Hematopoietic multipotent progenitor cell treated with erythropoietin and hydrocortisone succinate and interleukin-3 and kit ligand, for 17 days (in vitro differentiated cells): ENCODE data around the gene NFIC.
"Not testable (repeated sequence)": the region's sequence is repeated elsewhere in the genome, so short reads cannot be mapped to it uniquely, and the experiment has no call there.

Source experiments
- DNase-seq: peaks from one replicate; pipeline ENCODE4 v3.0.0-alpha.2; 2015; ENCODE audit warnings: low spot score

The NFIC gene

DNA sequence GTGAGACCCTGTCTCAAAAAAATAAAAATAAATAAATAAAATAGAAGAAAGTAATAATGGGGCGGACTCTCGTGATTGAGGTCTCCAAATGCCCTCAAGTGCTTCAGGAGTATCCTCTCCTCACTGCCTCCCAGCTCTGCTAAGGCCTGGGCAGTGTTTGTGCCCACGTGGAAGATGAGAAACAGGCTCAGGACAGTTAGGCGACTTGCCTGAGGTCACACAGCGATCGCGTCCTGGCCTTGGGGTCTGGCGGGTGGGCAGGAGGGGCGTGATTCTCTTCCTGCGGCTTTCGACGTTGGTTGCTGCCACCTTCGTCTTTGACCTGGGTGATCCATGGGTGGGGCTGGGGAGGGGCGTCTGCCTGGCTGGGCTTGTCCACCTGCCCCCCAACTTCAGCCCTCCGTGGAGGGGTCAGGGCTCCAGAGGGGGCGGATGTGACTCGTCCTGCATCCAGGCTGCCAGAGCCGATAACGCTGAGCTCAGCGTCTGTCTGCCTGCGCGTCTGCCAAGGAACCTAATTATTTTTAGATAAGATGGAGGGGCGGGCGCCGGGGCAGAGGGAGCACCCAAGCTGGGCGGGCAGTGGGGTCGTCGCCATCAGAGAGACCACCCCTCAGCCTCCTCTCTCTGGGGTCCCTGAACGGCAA, 56.9 kb downstream of the NFIC start:
- no peak for DNase-seq

GRCh38 chr19:3426433-3426832, 60.0 kb downstream of the NFIC start:
- DNase-seq: no peak

DNA sequence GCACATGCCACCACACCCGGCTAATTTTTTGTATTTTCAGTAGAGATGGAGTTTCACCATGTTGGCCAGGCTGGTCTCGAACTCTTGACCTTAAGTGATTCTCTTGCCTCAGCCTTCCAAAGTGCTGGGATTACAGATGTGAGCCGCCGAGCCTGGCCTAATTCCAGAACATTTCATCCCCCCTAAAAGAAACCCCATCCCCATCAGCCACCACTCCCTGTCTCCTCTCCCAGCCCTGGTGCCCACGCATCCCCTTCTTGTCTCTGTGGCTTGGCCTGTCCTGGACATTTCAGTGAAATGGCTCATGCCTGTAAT, 63.9 kb downstream of the NFIC start:
- not testable (repeated sequence) for DNase-seq

DNA sequence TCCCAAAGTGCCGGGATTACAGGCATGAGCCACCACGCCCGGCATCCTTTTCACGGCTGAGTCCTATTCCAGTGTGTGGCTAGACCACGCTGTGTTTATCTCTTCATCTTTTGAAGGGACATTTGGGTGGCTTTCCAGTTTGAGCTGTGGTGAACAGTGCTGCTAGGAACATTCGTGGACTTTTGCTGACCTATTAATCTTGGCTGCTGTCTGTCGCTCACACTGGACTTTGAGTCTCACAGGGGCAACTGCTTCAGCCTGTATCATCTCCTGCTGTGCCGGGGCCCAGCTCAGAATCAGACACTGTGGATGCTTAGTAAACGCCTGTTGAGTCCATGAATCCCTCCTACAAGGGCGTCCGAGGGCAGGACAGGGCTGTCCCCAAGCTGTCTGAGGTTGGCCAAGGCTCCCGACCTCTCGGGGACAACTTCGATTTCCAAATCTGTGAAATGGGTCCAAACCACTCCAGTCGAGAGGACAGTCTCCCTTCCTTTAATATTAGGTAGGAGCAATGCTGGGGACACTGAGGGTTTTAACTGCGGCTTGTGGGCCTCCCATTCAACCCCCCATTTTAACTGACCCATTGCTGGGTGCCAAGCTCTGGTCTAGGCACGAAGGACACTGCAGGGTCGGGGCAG, 65.5 kb downstream of the NFIC start:
- no peak for DNase-seq

- no peak for DNase-seq
Observed at GRCh38 chr19:3433313-3433712, 66.9 kb downstream of the NFIC start.

DNA sequence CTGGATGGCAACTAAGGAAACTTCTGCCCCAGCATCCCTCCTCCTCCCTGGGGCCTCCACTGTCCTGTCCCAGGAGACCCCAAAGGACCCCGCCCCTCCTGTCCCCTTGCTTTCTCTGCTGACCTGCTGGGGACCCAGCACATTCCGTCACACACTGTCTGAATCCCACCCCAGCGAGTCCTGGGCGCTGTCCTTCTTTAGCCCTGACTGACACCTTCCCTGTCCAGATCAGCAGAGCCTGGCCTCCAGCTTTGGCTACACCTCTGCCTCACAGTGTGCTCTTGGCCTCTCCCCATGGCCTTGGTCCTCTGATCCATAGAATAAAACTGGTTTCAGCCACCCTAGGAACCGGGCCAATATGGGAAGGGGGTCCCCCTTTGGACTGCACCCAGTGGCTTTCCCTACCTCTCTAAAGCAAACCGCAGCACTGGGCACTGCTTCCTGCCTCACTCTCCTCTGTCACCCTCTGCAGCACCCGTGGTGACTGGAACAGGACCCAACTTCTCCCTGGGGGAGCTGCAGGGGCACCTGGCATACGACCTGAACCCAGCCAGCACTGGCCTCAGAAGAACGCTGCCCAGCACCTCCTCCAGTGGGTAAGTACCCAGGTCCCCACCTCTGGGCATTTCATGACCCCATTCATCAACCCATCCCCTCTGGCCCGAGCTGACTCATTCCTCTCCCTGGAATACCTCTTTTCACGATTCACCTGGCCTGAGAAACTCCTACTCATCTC, 67.6 kb downstream of the NFIC start:
- no peak for DNase-seq

GRCh38 chr19:3434630-3435553, 68.5 kb downstream of the NFIC start:
- peak; percentile 96 for DNase-seq

DNA sequence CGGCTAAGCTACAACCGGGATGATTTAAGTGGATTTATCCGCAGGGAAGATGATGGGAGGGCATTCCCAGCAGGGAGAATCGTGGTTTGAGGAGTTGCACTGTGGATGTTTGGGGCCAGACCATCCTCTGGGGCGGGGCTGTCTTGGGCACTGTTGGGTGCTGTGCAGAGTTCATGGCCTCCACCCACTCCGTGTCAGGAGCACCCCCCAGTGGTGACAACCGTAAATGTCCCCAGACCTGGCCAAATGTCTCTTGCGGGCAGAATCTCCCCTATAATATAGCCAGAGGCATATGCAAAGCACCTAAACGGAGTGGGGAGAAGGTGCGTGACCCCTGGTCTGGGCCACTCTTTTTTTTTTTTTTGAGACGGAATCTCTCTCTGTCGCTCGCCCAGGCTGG, 73.7 kb downstream of the NFIC start:
- peak; percentile 68 for DNase-seq

- no peak for DNase-seq
Observed at GRCh38 chr19:3441089-3441985, 75.0 kb downstream of the NFIC start.

GRCh38 chr19:3441986-3442329, 75.6 kb downstream of the NFIC start:
- no peak for DNase-seq

DNA sequence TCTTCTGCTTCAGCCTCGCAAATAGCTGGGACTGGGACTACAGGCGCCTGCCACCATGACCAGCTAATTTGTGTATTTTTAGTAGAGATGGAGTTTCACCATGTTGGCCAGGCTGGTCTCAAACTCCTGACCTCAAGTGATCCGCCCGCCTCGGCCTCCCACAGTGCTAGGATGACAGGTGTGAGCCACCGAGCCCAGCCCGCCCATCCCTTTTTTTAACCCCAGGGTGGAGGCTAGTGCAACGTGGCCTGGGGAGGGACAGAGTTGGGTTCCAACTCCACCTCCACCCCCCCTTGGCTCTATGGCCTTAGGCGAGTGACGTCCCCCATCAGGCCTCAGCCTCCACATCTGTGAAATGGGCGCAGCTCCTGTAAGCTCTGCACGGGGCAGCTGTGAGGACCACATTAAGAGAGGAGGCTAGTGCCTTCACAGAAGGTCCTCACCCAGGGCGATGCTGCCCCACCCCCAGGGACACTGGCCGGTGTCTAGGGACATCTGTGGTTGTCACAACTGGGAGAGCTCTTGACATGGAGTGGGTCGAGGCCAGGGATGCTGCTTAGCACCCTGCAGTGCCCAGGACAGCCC, 76.2 kb downstream of the NFIC start:
- DNase-seq: no peak

DNA sequence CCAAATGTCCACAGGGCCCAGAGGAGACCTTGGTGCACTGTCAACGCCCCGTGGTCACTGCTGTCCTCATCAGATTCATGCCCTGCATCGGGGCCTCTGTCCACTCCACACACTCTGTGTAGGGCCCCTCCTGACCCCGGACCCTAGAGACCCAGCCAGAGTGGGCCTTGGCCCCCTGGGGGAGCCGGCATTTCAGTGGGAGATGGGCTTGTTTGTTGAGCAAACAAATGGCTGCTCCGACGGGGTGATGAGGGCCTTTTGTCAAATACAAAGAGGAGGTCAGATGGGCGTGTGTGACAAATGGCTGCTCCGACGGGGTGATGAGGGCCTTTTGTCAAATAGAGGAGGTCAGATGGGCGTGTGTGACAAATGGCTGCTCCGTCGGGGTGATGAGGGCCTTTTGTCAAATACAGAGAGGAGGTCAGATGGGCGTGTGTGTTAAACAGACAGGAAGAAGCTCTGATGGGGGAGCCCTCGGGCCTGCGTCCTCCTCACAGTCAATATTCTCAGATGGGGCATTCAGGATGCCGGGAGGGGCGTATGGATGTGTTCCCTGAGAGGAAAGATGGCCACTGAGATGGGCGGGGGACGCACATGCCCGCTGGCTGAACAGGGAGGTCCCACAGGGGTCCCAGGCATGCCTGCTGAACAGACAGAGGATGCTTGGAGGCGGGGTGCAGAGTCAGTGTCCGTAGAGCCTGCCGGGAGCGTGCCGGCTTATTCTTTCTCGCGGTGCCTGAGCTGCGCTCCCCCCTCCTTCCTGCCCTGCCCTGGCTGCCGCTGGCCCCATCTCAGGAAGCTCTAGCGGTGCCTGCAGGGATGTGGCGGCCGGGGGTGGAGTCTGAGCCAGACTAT, 77.7 kb downstream of the NFIC start:
- DNase-seq: no peak

DNA sequence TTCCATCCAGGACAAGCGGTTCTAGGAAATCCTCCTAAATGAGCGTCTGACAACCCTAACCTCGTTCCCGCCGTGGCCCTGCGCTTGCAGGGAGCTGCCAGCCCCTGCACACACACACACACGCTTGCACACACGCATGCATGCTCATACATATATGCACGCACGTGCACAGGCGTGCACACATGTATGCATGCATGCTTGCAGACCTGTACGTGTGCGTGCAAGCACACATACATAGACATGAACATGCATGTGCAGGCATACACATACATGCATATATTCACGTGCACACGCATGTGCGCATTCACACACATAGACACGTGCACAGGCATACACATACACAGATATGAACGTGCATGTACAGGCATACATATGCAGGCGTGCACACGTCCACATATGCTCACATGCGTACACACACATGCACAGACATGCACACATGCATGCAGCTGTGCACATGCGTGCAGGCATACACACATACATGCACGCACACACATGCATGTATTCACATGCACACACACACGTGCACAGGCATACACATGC, 78.4 kb downstream of the NFIC start:
- no peak for DNase-seq

GRCh38 chr19:3446657-3447056, 80.3 kb downstream of the NFIC start:
- not testable (repeated sequence) for DNase-seq

- no peak for DNase-seq
Observed at GRCh38 chr19:3448616-3449334, 82.4 kb downstream of the NFIC start.

GRCh38 chr19:3450796-3451411, 84.5 kb downstream of the NFIC start:
- no peak for DNase-seq

- no peak for DNase-seq
Observed at GRCh38 chr19:3451451-3451866, 85.1 kb downstream of the NFIC start.

DNA sequence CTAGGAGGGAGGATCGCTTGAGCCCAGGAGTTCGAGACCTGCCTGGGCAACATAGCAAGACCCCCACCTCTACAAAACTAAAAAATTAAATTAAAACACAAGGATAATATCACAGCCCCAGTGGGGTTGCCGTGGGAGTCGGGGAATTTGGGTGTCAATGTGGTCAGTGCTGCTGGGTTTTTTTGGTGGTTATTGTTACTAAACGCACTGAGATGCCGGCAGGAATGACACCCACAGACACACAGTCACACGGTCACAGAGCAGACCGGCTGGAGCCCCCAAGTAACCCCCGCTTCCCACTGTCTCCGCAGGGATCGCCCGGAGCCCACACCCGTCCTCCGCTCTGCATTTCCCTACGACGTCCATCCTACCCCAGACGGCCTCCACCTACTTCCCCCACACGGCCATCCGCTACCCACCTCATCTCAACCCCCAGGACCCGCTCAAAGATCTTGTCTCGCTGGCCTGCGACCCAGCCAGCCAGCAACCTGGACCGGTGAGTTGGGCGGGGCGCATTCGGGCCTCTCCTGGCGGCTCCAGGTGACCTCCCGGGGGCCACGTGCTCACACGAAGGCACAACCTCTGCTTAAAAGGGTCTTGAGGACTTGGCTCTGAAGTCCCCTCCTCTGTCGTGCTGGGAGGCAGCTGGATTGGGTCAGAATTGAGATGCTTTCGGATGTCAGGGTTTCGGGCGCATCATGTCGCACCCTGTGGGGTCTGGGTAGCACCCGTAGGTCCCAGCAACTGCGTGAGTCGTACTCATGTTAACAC, 86.0 kb downstream of the NFIC start:
- no peak for DNase-seq
